ENCODE data around the gene KAZN.

DNA sequence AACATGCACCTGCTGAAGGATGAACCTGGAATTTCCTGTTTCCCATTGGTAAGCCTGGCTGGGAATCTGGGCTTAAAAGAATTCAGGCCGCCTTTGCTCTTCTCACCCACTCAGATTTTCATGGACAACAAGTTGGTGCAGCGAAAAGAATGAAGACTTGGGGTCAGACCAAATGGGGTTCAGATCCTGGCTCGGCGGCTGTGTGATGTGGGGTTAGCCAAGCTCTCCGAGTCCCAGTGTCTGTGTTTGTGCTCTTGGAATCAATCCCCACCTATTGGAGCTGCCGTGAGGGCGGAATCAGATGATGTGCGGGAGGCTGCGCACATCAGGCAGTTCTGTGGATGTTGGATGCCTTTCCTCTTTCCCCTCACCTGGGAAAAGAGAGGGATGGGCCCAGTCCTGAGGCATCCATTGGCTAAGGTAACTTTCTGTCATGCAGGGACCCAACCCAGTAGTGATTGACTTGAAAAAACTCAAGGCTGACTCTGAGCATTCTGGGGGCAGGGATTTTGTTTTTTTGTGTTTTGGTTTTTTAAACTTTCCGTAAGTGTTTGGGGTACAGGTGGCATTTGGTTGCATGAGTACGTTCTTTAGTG is 228.3 kb downstream of the KAZN start:
- TF ChIP-seq, protein P1, sequence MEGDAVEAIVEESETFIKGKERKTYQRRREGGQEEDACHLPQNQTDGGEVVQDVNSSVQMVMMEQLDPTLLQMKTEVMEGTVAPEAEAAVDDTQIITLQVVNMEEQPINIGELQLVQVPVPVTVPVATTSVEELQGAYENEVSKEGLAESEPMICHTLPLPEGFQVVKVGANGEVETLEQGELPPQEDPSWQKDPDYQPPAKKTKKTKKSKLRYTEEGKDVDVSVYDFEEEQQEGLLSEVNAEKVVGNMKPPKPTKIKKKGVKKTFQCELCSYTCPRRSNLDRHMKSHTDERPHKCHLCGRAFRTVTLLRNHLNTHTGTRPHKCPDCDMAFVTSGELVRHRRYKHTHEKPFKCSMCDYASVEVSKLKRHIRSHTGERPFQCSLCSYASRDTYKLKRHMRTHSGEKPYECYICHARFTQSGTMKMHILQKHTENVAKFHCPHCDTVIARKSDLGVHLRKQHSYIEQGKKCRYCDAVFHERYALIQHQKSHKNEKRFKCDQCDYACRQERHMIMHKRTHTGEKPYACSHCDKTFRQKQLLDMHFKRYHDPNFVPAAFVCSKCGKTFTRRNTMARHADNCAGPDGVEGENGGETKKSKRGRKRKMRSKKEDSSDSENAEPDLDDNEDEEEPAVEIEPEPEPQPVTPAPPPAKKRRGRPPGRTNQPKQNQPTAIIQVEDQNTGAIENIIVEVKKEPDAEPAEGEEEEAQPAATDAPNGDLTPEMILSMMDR (IDR thresholded peaks at IDR 0.05; ENCODE audit: low read length): no peak
- TF ChIP-seq EZH2 (IDR thresholded peaks at IDR 0.05; ENCODE audit: borderline replicate concordance, low read length): no peak
